Osteoblast (primary cell): ENCODE data around the gene KCNA4. TPM values are rescaled to one million over a fixed set of nuclear protein-coding genes. Genes with fewer than 3 reads are reported as not detected.

Source experiments
- DNase-seq: peaks from one replicate; pipeline ENCODE4 v3.0.0; 2011; ENCODE audit warnings: low spot score, mixed read lengths; ENCODE audit not compliant: insufficient read length; ENCODE audit errors: missing footprints
- H2AFZ ChIP-seq: 2 replicates; pipeline ENCODE4 v1.6.0; 2011; ENCODE audit warnings: mild to moderate bottlenecking, low read length
- H3K27ac ChIP-seq: 2 replicates; pipeline ENCODE4 v1.5.1; 2011; ENCODE audit warnings: mild to moderate bottlenecking, low read depth, low read length, moderate library complexity
- H3K27me3 ChIP-seq: 2 replicates; pipeline ENCODE4 v1.6.0; 2012; ENCODE audit warnings: mild to moderate bottlenecking, control low read depth, inconsistent platforms, low read length, moderate library complexity; ENCODE audit not compliant: insufficient read depth
- H3K36me3 ChIP-seq: 2 replicates; pipeline ENCODE4 v1.5.1; 2011; ENCODE audit warnings: mild to moderate bottlenecking, low read length, control low read depth, moderate library complexity; ENCODE audit not compliant: insufficient read depth
- H3K4me1 ChIP-seq: 2 replicates; pipeline ENCODE4 v1.5.1; 2011; ENCODE audit warnings: mild to moderate bottlenecking, low read length, control low read depth, moderate library complexity; ENCODE audit not compliant: insufficient read depth
- H3K4me2 ChIP-seq: 2 replicates; pipeline ENCODE4 v1.6.0; 2011; ENCODE audit warnings: mild to moderate bottlenecking, low read length; ENCODE audit not compliant: insufficient read depth
- H3K4me3 ChIP-seq: fragments of 200-600 bp; sonication (generic); 3 replicates; pipeline ENCODE4 v1.5.1; 2012; ENCODE audit warnings: mild to moderate bottlenecking, low read length, inconsistent platforms; ENCODE audit not compliant: insufficient read depth
- H3K79me2 ChIP-seq: 2 replicates; pipeline ENCODE4 v1.6.0; 2012; ENCODE audit warnings: mild to moderate bottlenecking, low read length, control low read depth, inconsistent platforms; ENCODE audit not compliant: insufficient read depth
- H3K9me3 ChIP-seq: 2 replicates; pipeline ENCODE4 v1.5.1; 2011; ENCODE audit warnings: low read depth, low read length, control low read depth
- H4K20me1 ChIP-seq: 2 replicates; pipeline ENCODE4 v1.6.0; 2012; ENCODE audit warnings: mild to moderate bottlenecking, low read length, control low read depth; ENCODE audit not compliant: insufficient read depth
- total RNA-seq: library from RNA; depleted of rRNA; stranded (reverse); fragments of >200 nt; gene quantifications from 2 replicates; pipeline ENCODE4 v1.2.3, GENCODE V29; 2012
- TF ChIP-seq, protein P1 (sequence below): IDR thresholded peaks from 2 replicates; pipeline ENCODE4 v1.5.1; 2011; ENCODE audit warnings: mild to moderate bottlenecking, low read depth, low read length, moderate library complexity; ENCODE audit errors: extremely low read depth

The KCNA4 gene
- total RNA-seq, 1 donor, result under 0.01 TPM

DNA sequence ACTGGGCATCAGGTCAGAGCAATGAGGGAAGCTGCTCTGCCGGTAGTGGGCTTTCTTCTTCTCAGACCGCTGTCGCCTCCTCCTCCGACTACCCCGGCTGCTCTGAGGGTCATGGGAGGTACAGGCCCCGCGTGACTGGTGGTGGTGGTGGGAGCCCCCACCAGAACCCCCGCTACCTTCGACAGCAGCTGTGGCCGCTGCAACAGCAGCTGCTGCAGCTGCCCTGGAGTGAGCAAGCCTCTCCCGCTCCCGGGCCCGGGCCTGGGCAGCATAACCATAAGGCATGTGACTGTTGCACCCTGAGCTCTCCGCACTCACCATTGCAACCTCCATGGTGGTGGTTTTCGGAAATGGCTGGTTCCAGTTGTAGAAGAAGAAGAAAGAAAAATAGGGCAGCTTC is 4.5 kb downstream of the KCNA4 start:
- H3K27me3 ChIP-seq, result no peaks in the 10 kb centered on the region
- H3K4me3 ChIP-seq, result no peak overlapping the region
- no peaks in the 10 kb centered on the region for H3K4me1 ChIP-seq
- no peak overlapping the region for H3K27ac ChIP-seq
- no peak for DNase-seq
- no peaks in the 10 kb centered on the region for H4K20me1 ChIP-seq
- no peaks in the 10 kb centered on the region for H3K36me3 ChIP-seq
- H3K4me2 ChIP-seq, result no peak overlapping the region
- TF ChIP-seq, protein P1, sequence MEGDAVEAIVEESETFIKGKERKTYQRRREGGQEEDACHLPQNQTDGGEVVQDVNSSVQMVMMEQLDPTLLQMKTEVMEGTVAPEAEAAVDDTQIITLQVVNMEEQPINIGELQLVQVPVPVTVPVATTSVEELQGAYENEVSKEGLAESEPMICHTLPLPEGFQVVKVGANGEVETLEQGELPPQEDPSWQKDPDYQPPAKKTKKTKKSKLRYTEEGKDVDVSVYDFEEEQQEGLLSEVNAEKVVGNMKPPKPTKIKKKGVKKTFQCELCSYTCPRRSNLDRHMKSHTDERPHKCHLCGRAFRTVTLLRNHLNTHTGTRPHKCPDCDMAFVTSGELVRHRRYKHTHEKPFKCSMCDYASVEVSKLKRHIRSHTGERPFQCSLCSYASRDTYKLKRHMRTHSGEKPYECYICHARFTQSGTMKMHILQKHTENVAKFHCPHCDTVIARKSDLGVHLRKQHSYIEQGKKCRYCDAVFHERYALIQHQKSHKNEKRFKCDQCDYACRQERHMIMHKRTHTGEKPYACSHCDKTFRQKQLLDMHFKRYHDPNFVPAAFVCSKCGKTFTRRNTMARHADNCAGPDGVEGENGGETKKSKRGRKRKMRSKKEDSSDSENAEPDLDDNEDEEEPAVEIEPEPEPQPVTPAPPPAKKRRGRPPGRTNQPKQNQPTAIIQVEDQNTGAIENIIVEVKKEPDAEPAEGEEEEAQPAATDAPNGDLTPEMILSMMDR, result no peak
- no peaks in the 10 kb centered on the region for H3K79me2 ChIP-seq
- H3K9me3 ChIP-seq, result no peaks in the 10 kb centered on the region
- no peak overlapping the region for H2AFZ ChIP-seq

DNA sequence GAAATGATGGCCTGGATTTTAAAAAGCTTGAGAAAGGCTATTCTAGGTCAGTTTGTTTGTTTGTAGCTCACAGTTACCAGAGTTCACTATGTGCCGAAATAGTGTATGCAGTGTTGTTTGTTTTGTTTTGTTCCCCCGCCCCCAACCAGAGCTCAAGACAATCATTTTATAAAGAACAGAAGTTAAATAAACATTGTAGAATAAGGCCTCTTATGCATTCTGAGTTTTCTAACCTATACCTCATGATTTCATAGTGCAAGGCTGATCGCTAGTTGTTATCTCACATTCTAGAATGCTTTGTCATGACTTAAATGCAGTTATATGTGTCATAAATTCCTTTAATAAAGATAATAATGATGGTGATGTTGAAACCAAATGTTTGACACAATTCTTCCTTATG is 7.8 kb downstream of the KCNA4 start:
- no peak overlapping the region for H3K4me2 ChIP-seq
- no peak for DNase-seq
- H3K9me3 ChIP-seq, result no peaks in the 10 kb centered on the region
- H3K4me3 ChIP-seq, result no peak overlapping the region
- no peak overlapping the region for H3K27ac ChIP-seq
- TF ChIP-seq, protein P1, result no peak
- no peaks in the 10 kb centered on the region for H3K79me2 ChIP-seq
- H2AFZ ChIP-seq, result no peak overlapping the region
- H4K20me1 ChIP-seq, result no peaks in the 10 kb centered on the region
- H3K4me1 ChIP-seq, result no peaks in the 10 kb centered on the region
- H3K27me3 ChIP-seq, result no peaks in the 10 kb centered on the region
- no peaks in the 10 kb centered on the region for H3K36me3 ChIP-seq

DNA sequence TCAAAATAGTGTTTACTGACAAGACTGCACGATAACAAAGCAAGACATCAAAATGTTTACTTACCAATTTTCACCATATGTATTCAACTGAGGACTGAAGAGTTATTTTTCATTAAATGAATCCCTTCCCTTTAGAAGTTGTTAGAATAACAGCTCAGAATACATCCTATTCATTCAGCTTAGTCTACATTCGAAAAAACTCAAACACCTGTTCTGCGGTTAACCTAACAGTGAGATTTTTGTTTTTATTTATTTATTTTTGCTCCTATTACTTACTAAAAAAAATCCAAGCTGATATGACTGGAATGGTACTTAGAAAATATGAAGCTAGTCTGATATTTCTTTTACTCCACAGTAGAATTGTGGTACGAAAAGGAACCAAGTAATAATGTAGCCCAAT is 10.0 kb downstream of the KCNA4 start:
- Histone ChIP-seq H4K20me1 (no peaks in the 10 kb centered on the region), H2AFZ (no peak overlapping the region), H3K4me1 (no peaks in the 10 kb centered on the region), H3K4me2 (no peak overlapping the region), H3K9me3 (no peaks in the 10 kb centered on the region), H3K27me3 (no peaks in the 10 kb centered on the region), H3K27ac (no peak overlapping the region), H3K4me3 (no peak overlapping the region), H3K79me2 (no peaks in the 10 kb centered on the region), H3K36me3 (no peaks in the 10 kb centered on the region)
- TF ChIP-seq, protein P1, result no peak
- no peak for DNase-seq

DNA sequence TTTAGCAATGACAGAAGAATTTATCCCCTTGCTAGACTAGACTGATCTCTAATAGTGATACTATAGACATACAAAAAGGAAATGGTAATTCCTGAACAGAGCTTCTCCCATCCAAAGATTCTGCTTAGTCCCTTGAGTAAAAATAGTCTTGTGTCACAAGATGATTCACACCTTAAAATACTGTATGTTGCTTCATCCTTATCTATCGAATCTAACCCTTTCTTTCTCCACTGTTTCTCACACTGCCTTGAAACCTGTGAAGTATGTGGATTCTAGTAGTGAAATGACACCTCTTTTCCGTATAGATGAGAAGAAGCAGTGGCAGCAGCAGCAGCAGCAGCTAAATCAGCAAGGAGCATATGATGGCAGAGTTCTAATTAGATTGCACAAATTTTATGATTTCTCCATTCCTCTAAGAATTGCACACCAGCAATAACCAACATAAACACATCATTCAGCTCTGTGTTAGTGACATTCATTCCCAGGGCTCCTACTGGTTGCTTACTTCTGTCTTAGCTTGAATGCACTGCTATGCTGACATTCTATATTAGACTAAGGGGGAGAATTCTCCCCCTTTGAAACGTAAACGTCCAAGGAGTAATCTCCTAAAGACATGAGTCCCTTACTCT is 14.6 kb downstream of the KCNA4 start:
- Histone ChIP-seq H3K4me2 (no peak overlapping the region), H4K20me1 (no peaks in the 10 kb centered on the region), H3K9me3 (no peaks in the 10 kb centered on the region), H3K4me1 (no peaks in the 10 kb centered on the region), H3K27me3 (no peaks in the 10 kb centered on the region), H3K36me3 (no peaks in the 10 kb centered on the region), H2AFZ (no peak overlapping the region), H3K27ac (no peak overlapping the region), H3K4me3 (no peak overlapping the region), H3K79me2 (no peaks in the 10 kb centered on the region)
- no peak for DNase-seq
- TF ChIP-seq, protein P1, result no peak
